RWPE1 (cell line): Measurements from ENCODE around the gene CTNNAL1.
"Not testable (repeated sequence)": the region's sequence is repeated elsewhere in the genome, so short reads cannot be mapped to it uniquely, and the experiment has no call there.

Experiments used
- CTCF ChIA-PET: fragments of 350-600 bp; sonication (Branson Sonifier 250); formaldehyde crosslinking; extraction: SDS; loops from one replicate; lab custom pipeline; 2021; lab: Yijun Ruan, JAX
- POLR2A ChIA-PET: fragments of 400-600 bp; formaldehyde crosslinking; extraction: SDS; loops from one replicate; lab custom pipeline; 2020; ENCODE audit warnings: antibody characterized with exemption; ENCODE audit not compliant: low non-redundant PET; lab: Yijun Ruan, JAX
- DNase-seq: peaks from one replicate; pipeline ENCODE4 v3.0.0; 2012; ENCODE audit warnings: low spot score
- H3K27ac ChIP-seq: fragments of 450-650 bp; 2 replicates; pipeline ENCODE4 v1.5.1; 2017
- CTCF ChIP-seq: fragments of 450-650 bp; conservative IDR thresholded peaks from 2 replicates; pipeline ENCODE4 v1.5.1; 2017; ENCODE audit warnings: low read depth, mild to moderate bottlenecking

Gene CTNNAL1

DNA sequence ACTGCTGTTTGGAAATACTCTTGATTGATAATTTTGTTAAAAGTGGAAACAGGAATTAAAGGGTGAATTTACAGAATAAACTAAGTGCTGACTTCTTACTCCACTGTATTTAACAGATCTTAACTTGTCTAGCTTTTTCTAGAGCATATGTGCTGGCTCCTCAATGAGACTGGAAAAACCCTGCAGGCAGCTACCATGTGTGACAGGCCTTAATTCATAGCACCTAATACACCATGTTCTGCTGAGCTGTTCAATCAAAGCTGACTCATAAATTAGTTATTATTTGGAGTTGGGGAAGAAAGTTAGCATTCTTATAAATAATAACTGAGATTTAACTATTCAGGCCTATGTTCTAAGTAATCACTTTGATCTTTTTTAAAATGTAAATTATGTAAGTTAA lies 29.4 kb downstream of the CTNNAL1 start:
- TF ChIP-seq CTCF: no peak
- H3K27ac ChIP-seq: no peak overlapping the region
- POLR2A ChIA-PET: no interaction called here
- DNase-seq: peak; percentile 10
- CTCF ChIA-PET: interaction anchor here (0.7 kb wide), 1 partner anchor 16 kb away, joined by 4 read pairs; no protein-coding TSS in a partner anchor

- CTCF ChIA-PET: interaction anchor here (0.6 kb wide), 1 partner anchor 21 kb away, joined by 3 read pairs; no protein-coding TSS in a partner anchor
- POLR2A ChIA-PET: no interaction called here
Observed at GRCh38 chr9:108980893-108981292, 32.4 kb downstream of the CTNNAL1 start.

GRCh38 chr9:108978205-108978604 lies 35.1 kb downstream of the CTNNAL1 start:
- no peak overlapping the region for H3K27ac ChIP-seq
- ChIA-PET POLR2A (no interaction called here), CTCF (no interaction called here)
- DNase-seq: no peak
- no peak for TF ChIP-seq CTCF

More at GRCh38 chr9:108980893-108981292, 32.4 kb downstream of the CTNNAL1 start:
- no peak for TF ChIP-seq CTCF
- DNase-seq: no peak
- no peak overlapping the region for H3K27ac ChIP-seq

DNA sequence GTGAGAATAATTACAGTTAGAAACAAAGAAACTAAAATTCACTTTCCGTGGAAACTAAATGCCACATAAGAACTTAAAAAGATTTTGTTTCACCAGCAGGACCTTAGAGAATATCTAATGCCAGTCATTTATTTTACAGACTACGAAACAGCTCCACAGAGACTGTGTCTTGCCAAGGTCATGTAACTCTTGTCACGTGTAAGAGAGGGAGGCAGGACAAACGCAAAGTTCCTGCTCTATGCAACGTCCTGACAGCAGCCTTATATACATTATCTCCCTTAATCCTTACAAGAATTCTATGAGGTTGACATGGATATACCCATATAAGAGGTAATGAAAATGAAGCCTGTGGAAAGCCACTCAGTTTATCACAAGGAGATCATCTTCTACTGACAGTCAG lies 39.4 kb downstream of the CTNNAL1 start:
- no peak for TF ChIP-seq CTCF
- ChIA-PET CTCF (no interaction called here), POLR2A (no interaction called here)
- no peak for DNase-seq
- H3K27ac ChIP-seq: no peak overlapping the region

DNA sequence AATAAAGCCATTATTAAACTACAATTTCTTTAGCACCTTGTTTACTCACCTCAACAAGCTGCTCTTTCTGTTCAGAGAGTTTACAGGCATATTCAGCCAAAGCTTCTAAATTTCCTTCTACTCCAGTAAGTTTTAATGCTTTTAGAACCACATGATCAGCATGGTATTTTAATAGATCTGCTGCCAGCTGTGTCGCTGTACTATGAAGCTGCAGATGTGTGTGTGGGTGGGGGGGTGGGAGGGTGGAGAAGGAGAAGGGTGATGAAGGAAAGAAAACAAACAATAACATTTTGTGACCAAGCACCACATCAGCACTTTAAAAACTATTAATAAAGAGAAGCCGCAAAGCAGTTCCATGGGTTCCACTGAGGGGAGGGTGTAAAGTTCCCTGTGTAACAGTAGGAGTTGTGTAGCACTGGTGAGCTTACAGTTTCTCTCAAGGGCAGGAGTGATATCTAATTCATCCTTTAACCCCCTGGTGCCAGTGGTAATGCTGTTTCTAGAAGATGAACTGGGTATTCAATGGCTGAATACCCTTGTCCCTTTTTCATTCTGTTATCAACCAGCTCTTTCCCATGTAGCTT lies 40.6 kb downstream of the CTNNAL1 start:
- no peak for DNase-seq
- TF ChIP-seq CTCF: no peak
- POLR2A ChIA-PET: no interaction called here
- CTCF ChIA-PET: no interaction called here
- no peak overlapping the region for H3K27ac ChIP-seq

DNA sequence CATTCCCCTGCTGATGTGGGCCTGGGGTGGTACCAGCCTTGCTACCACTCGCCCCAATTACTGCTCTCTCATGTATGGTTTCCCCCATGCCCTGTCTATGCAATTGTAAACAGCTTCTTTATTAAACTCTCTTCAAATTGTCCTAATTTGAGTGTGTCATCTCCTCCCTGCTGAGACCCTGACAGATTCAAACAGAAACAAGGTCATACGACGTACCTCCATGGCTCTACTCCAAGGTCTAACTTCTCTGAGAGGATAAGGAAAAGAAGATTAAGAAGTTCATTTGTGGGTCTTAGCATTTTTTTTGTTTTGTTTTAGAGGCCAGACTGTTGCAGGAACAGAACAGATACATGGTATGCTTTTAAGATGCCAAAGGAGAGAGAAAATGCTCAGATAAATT lies 41.1 kb downstream of the CTNNAL1 start:
- no peak for TF ChIP-seq CTCF
- POLR2A ChIA-PET: no interaction called here
- CTCF ChIA-PET: no interaction called here
- no peak overlapping the region for H3K27ac ChIP-seq
- DNase-seq: no peak

DNA sequence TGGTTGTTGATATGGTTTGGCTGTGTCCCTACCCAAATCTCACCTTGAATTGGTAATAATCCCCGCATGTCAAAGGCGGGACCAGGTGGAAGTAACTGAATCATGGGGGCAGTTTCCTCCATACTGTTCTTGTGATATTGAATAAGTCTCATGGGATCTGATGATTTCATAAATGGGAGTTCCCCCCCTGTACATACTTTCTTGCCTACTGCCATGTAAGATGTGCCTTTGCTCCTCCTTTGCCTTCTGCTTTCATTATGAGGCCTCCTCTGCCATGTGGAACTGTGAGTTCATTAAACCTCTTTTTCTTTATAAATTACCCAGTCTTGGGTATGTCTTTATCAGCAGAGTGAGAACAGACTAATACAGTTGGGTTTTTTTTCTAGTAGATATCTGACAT lies 41.9 kb downstream of the CTNNAL1 start:
- POLR2A ChIA-PET, H3K27ac ChIP-seq, DNase-seq: not testable (repeated sequence)
- CTCF ChIA-PET: interaction anchor here (0.7 kb wide), 1 partner anchor 204 kb away, joined by 4 read pairs; no protein-coding TSS in a partner anchor
